ENCODE results near the gene TCFL5.

The TCFL5 gene

GRCh38 chr20:62887860-62888239, 26.2 kb upstream of the TCFL5 start:
- no peaks in the 10 kb centered on the region for H3K27me3 Mint-ChIP-seq (ENCODE audit: low read depth, poor library complexity)
- peaks cover 32% of the 10 kb centered on the region for H3K4me1 Mint-ChIP-seq
- peak overlapping the region; percentile 45 for H3K27ac Mint-ChIP-seq
- no peaks in the 10 kb centered on the region for H3K9me3 Mint-ChIP-seq
- peaks cover 75% of the 10 kb centered on the region for H3K36me3 Mint-ChIP-seq (ENCODE audit: low read depth)
- TF ChIP-seq CTCF (IDR thresholded peaks at IDR 0.05): no peak
- H3K4me3 Mint-ChIP-seq: no peak overlapping the region
- no peak for DNase-seq

- Mint-ChIP-seq H3K36me3 (ENCODE audit: low read depth) (peaks cover 71% of the 10 kb centered on the region), H3K27ac (peak overlapping the region; percentile 66), H3K4me3 (no peak overlapping the region), H3K4me1 (peaks cover 28% of the 10 kb centered on the region), H3K9me3 (no peaks in the 10 kb centered on the region), H3K27me3 (ENCODE audit: low read depth, poor library complexity) (no peaks in the 10 kb centered on the region)
- no peak for TF ChIP-seq CTCF (IDR thresholded peaks at IDR 0.05)
- DNase-seq: no peak
These were observed 25.7 kb upstream of the TCFL5 start for GRCh38 chr20:62887152-62887859.

- H3K9me3 Mint-ChIP-seq: no peaks in the 10 kb centered on the region
- no peak overlapping the region for H3K4me3 Mint-ChIP-seq
- peaks cover 71% of the 10 kb centered on the region for H3K36me3 Mint-ChIP-seq (ENCODE audit: low read depth)
- peaks cover 33% of the 10 kb centered on the region for H3K4me1 Mint-ChIP-seq
- no peak for DNase-seq
- H3K27ac Mint-ChIP-seq: peak overlapping the region; percentile 55
- no peak for TF ChIP-seq CTCF (IDR thresholded peaks at IDR 0.05)
- no peaks in the 10 kb centered on the region for H3K27me3 Mint-ChIP-seq (ENCODE audit: low read depth, poor library complexity)
These were observed 25.1 kb upstream of the TCFL5 start for GRCh38 chr20:62886709-62887058.

GRCh38 chr20:62885896-62886708, 24.5 kb upstream of the TCFL5 start:
- peaks cover 38% of the 10 kb centered on the region for H3K4me1 Mint-ChIP-seq
- DNase-seq: no peak
- TF ChIP-seq CTCF (IDR thresholded peaks at IDR 0.05): no peak
- no peaks in the 10 kb centered on the region for H3K9me3 Mint-ChIP-seq
- H3K27me3 Mint-ChIP-seq (ENCODE audit: low read depth, poor library complexity): no peaks in the 10 kb centered on the region
- H3K36me3 Mint-ChIP-seq (ENCODE audit: low read depth): peaks cover 70% of the 10 kb centered on the region
- no peak overlapping the region for H3K4me3 Mint-ChIP-seq
- H3K27ac Mint-ChIP-seq: peak overlapping the region; percentile 55

- Mint-ChIP-seq H3K4me1 (peaks cover 38% of the 10 kb centered on the region), H3K27ac (peak overlapping the region; percentile 39), H3K36me3 (ENCODE audit: low read depth) (peaks cover 62% of the 10 kb centered on the region), H3K4me3 (no peak overlapping the region), H3K9me3 (no peaks in the 10 kb centered on the region), H3K27me3 (ENCODE audit: low read depth, poor library complexity) (no peaks in the 10 kb centered on the region)
- no peak for TF ChIP-seq CTCF (IDR thresholded peaks at IDR 0.05)
- DNase-seq: no peak
These were observed 23.6 kb upstream of the TCFL5 start for GRCh38 chr20:62885046-62885895.

Measured in nephron progenitor cell (in vitro differentiated cells).